ENCODE data around the gene AATK. TPM values are rescaled to one million over a fixed set of nuclear protein-coding genes. Genes with fewer than 3 reads are reported as not detected.

AATK gene
- total and polyA plus RNA-seq, 2 experiments from 2014 or later, result 1.1 to 5.0 TPM

- no peaks in the 10 kb centered on the region for H3K79me2 ChIP-seq (replicated peaks; ENCODE audit: insufficient read depth)
- Mint-ChIP-seq H3K27ac (no peak overlapping the region), H3K4me3 (no peak overlapping the region), H3K9me3 (peaks cover 18% of the 10 kb centered on the region), H3K4me1 (no peaks in the 10 kb centered on the region), H3K36me3 (ENCODE audit: low read depth) (no peaks in the 10 kb centered on the region; the same call in 2 of the 3 replicates), H3K27me3 (ENCODE audit: insufficient read depth, low read depth, poor library complexity) (peaks cover 24% of the 10 kb centered on the region)
- no peaks in the 10 kb centered on the region for H3K27me3 ChIP-seq (ENCODE audit: insufficient read depth)
- TF ChIP-seq, protein P1, sequence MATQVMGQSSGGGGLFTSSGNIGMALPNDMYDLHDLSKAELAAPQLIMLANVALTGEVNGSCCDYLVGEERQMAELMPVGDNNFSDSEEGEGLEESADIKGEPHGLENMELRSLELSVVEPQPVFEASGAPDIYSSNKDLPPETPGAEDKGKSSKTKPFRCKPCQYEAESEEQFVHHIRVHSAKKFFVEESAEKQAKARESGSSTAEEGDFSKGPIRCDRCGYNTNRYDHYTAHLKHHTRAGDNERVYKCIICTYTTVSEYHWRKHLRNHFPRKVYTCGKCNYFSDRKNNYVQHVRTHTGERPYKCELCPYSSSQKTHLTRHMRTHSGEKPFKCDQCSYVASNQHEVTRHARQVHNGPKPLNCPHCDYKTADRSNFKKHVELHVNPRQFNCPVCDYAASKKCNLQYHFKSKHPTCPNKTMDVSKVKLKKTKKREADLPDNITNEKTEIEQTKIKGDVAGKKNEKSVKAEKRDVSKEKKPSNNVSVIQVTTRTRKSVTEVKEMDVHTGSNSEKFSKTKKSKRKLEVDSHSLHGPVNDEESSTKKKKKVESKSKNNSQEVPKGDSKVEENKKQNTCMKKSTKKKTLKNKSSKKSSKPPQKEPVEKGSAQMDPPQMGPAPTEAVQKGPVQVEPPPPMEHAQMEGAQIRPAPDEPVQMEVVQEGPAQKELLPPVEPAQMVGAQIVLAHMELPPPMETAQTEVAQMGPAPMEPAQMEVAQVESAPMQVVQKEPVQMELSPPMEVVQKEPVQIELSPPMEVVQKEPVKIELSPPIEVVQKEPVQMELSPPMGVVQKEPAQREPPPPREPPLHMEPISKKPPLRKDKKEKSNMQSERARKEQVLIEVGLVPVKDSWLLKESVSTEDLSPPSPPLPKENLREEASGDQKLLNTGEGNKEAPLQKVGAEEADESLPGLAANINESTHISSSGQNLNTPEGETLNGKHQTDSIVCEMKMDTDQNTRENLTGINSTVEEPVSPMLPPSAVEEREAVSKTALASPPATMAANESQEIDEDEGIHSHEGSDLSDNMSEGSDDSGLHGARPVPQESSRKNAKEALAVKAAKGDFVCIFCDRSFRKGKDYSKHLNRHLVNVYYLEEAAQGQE (IDR thresholded peaks at IDR 0.05; ENCODE audit: unreplicated experiment), result no peak
- no peak for TF ChIP-seq JUNB (IDR thresholded peaks at IDR 0.05; ENCODE audit: unreplicated experiment)
- TF ChIP-seq POLR2AphosphoS5 (IDR thresholded peaks at IDR 0.05; ENCODE audit: low read depth), result no peak
- TF ChIP-seq EZH2phosphoT487 (IDR thresholded peaks at IDR 0.05; ENCODE audit: unreplicated experiment), result no peak
- TF ChIP-seq STAT1 (IDR thresholded peaks at IDR 0.05; ENCODE audit: unreplicated experiment), result no peak
- no peak for TF ChIP-seq CREB1 (CRISPR knock-in tag; IDR thresholded peaks at IDR 0.05; ENCODE audit: low read depth)
- TF ChIP-seq ZNF462 (CRISPR knock-in tag; IDR thresholded peaks at IDR 0.05), result no peak
- TF ChIP-seq, protein P2, sequence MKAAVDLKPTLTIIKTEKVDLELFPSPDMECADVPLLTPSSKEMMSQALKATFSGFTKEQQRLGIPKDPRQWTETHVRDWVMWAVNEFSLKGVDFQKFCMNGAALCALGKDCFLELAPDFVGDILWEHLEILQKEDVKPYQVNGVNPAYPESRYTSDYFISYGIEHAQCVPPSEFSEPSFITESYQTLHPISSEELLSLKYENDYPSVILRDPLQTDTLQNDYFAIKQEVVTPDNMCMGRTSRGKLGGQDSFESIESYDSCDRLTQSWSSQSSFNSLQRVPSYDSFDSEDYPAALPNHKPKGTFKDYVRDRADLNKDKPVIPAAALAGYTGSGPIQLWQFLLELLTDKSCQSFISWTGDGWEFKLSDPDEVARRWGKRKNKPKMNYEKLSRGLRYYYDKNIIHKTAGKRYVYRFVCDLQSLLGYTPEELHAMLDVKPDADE (IDR thresholded peaks at IDR 0.05), result no peak
- no peak for TF ChIP-seq EZH2 (IDR thresholded peaks at IDR 0.05; ENCODE audit: low read depth, unreplicated experiment)
- no peak overlapping the region for H3K27ac ChIP-seq (ENCODE audit: low read depth)
- no peaks in the 10 kb centered on the region for H4K20me1 ChIP-seq (replicated peaks; ENCODE audit: insufficient read depth)
- no peak for ATAC-seq
- H3K4me2 ChIP-seq, result no peak overlapping the region
- no peak overlapping the region for H3K4me3 ChIP-seq
- no peaks in the 10 kb centered on the region for H3K36me3 ChIP-seq (ENCODE audit: insufficient read depth)
- H3F3A ChIP-seq (replicated peaks; ENCODE audit: low read depth), result peaks cover 16% of the 10 kb centered on the region
- no peaks in the 10 kb centered on the region for H3K9me2 ChIP-seq (ENCODE audit: insufficient read depth)
- H3K4me1 ChIP-seq (ENCODE audit: insufficient read depth), result no peaks in the 10 kb centered on the region
- no peak overlapping the region for H2AFZ ChIP-seq
- no peak for DNase-seq (ENCODE audit: low spot score)
Observed at GRCh38 chr17:81140018-81140417, 26.0 kb downstream of the AATK start.

Measured in GM23338 (cell line).